ENCODE results near the gene SAPCD2.

The SAPCD2 gene

DNA sequence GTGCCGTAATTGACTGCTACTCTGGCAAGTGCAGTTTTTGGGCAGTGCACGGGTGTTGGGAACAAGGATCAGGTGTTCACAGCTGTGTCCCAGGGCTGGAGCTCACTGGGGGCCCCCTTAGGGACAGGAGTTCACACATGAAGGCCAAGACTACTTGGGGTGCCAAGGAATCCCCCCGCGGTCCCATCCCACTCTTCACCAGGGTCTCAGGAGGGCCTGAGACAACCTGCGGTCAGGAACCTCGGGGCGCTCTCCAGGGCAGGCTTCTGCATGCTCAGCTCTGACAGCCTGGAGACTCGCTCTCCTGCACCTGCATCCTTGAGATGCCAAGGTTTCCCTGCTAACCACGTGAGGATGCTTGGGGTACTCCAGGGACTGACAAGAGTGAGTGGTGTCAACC is 14.2 kb upstream of the SAPCD2 start:
- Histone ChIP-seq H3K4me3 (ENCODE audit: low read length) (no peak overlapping the region), H3K27me3 (ENCODE audit: control insufficient read depth, insufficient read depth, low read length) (no peaks in the 10 kb centered on the region), H3K9me3 (ENCODE audit: control insufficient read depth, low read length) (no peaks in the 10 kb centered on the region), H3K9ac (ENCODE audit: low read length) (no peak overlapping the region), H3K4me1 (ENCODE audit: control insufficient read depth, insufficient read depth, low read length) (peaks cover 34% of the 10 kb centered on the region), H3K36me3 (ENCODE audit: control insufficient read depth, insufficient read depth, low read length) (no peaks in the 10 kb centered on the region)

DNA sequence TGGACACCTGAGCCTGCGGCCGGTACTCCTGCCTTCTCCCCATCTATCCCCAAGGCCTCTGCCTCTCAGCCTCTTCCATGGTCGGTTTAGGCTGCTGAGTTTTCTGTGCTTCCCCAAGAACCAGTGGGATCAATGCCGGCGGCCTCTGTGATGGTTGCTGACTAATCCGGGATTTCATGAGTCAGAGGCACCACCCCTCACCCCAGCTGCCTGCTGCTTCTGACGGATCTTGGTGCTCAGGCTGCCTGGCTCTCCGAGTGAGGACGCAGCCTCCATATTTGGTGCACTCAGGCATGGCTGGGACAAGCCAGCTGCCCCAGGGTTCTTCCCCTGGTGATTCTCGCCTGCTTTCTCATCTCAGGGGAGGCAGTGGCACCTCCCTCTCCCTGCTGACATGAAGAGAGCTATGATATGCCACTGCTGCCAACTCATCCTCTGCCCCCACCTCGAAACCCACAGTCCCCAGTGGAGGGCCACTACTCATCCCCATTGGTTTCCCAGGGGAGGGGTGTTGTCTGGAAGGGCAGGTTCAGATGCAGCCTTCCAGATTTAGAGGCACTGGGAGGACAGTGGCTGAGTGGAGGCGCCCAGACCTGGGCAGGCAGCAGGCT is 13.1 kb upstream of the SAPCD2 start:
- Histone ChIP-seq H3K27me3 (ENCODE audit: control insufficient read depth, insufficient read depth, low read length) (no peaks in the 10 kb centered on the region), H3K36me3 (ENCODE audit: control insufficient read depth, insufficient read depth, low read length) (no peaks in the 10 kb centered on the region), H3K4me3 (ENCODE audit: low read length) (no peak overlapping the region), H3K9me3 (ENCODE audit: control insufficient read depth, low read length) (no peaks in the 10 kb centered on the region), H3K9ac (ENCODE audit: low read length) (peak overlapping the region; percentile 1), H3K4me1 (ENCODE audit: control insufficient read depth, insufficient read depth, low read length) (peaks cover 41% of the 10 kb centered on the region)

DNA sequence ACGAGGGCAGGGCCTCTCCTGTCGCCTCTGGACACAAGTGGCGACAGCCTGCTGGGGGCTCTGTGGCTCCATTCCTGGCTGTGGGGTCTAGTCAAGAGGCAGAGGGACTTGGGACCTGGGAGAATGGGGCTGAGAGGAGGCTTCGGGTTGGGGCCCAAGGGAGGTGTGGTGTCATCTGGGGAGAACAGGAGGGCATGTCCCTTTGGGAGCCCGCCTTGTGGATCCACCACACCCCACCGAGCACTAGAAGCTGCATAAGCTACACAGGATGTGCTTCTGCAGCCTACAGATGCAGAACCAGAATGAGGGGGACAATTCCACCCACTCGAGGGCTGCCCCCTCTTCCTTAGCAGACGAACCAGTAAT is 12.6 kb upstream of the SAPCD2 start:
- H3K9me3 ChIP-seq (ENCODE audit: control insufficient read depth, low read length), result no peaks in the 10 kb centered on the region
- H3K4me3 ChIP-seq (ENCODE audit: low read length), result no peak overlapping the region
- no peaks in the 10 kb centered on the region for H3K27me3 ChIP-seq (ENCODE audit: control insufficient read depth, insufficient read depth, low read length)
- H3K4me1 ChIP-seq (ENCODE audit: control insufficient read depth, insufficient read depth, low read length), result peaks cover 46% of the 10 kb centered on the region
- H3K36me3 ChIP-seq (ENCODE audit: control insufficient read depth, insufficient read depth, low read length), result no peaks in the 10 kb centered on the region
- H3K9ac ChIP-seq (ENCODE audit: low read length), result no peak overlapping the region

GRCh38 chr9:137082222-137082924 is 12.0 kb upstream of the SAPCD2 start:
- peaks cover 48% of the 10 kb centered on the region for H3K4me1 ChIP-seq (ENCODE audit: control insufficient read depth, insufficient read depth, low read length)
- H3K27me3 ChIP-seq (ENCODE audit: control insufficient read depth, insufficient read depth, low read length), result no peaks in the 10 kb centered on the region
- H3K9ac ChIP-seq (ENCODE audit: low read length), result no peak overlapping the region
- H3K4me3 ChIP-seq (ENCODE audit: low read length), result no peak overlapping the region
- H3K36me3 ChIP-seq (ENCODE audit: control insufficient read depth, insufficient read depth, low read length), result no peaks in the 10 kb centered on the region
- H3K9me3 ChIP-seq (ENCODE audit: control insufficient read depth, low read length), result no peaks in the 10 kb centered on the region

DNA sequence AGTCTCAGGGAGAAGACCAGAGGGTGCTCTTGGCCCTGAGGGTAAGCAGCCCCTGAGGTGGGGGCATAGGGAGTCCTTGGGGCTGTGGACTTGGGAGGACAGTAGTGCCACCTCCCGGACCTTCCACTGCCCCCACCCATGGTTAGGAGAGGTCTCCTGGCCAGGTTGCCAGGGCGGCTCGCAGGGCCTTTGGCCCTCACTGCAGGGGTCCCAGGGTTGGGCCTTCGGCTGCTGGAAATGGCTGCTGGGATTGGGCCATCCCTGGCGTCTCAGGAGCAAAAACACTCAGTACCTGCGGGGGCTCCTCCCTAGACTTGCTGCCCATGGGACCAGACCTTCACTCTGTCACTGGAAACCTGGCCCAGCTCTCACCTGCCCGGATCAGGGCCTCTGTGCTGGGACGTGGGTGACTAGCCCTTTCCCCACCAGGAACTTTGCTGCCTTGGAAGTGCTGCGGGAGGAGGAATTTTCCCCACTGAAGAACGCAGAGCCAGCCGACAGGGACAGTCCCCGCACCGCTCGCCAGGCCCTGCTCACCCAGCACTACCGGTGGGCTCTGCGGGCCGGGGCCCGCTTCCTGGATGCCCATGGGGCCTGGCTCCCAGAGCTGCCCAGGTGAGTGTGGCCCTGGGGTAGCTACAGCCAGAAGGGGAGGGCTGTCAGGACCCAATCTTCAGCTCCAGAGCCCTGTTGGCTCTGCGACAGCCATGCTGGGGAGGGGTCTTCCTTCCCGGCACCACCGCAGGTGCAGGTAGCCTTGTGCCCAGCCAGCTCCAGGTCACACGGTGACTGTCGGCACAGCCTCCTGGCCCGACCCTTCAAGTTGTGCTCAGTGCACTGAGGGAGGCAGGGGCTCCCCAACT is 10.1 kb upstream of the SAPCD2 start:
- Histone ChIP-seq H3K36me3 (ENCODE audit: control insufficient read depth, insufficient read depth, low read length) (no peaks in the 10 kb centered on the region), H3K9me3 (ENCODE audit: control insufficient read depth, low read length) (no peaks in the 10 kb centered on the region), H3K4me3 (ENCODE audit: low read length) (no peak overlapping the region), H3K4me1 (ENCODE audit: control insufficient read depth, insufficient read depth, low read length) (peaks cover 45% of the 10 kb centered on the region), H3K27me3 (ENCODE audit: control insufficient read depth, insufficient read depth, low read length) (no peaks in the 10 kb centered on the region), H3K9ac (ENCODE audit: low read length) (no peak overlapping the region)

- Histone ChIP-seq H3K9me3 (ENCODE audit: control insufficient read depth, low read length) (no peaks in the 10 kb centered on the region), H3K9ac (ENCODE audit: low read length) (no peak overlapping the region), H3K4me3 (ENCODE audit: low read length) (no peak overlapping the region), H3K4me1 (ENCODE audit: control insufficient read depth, insufficient read depth, low read length) (peaks cover 41% of the 10 kb centered on the region), H3K27me3 (ENCODE audit: control insufficient read depth, insufficient read depth, low read length) (no peaks in the 10 kb centered on the region), H3K36me3 (ENCODE audit: control insufficient read depth, insufficient read depth, low read length) (no peaks in the 10 kb centered on the region)
These were observed 9.0 kb upstream of the SAPCD2 start for GRCh38 chr9:137079401-137079787.

DNA sequence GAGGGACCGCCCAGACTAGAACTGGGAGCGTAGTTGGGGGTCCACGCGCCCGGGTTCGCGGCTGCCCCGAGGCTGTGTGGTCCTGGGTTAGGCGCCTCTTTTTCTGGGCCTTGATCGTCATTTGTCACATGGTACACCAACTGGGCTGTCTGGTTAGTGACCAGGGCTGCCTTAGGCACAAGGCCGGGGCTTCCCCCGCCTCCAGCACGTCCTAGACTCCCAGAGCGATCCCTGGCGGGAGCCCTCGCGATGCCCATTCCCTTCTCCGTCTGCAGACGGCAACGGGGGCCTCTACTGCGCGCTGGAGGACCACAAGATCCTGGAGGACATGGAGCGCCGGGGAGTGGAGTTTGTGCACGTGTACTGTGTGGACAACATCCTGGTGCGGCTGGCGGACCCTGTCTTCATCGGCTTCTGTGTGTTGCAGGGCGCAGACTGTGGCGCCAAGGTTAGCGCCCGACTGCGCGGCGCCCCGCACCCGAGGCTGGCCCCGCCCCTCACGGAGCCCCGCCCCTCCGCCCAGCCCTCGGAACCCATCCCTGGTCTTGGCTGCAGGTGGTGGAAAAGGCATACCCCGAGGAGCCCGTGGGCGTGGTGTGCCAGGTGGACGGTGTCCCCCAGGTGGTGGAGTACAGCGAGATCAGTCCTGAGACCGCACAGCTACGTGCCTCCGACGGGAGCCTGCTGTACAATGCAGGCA is 8.5 kb upstream of the SAPCD2 start:
- Histone ChIP-seq H3K36me3 (ENCODE audit: control insufficient read depth, insufficient read depth, low read length) (no peaks in the 10 kb centered on the region), H3K4me3 (ENCODE audit: low read length) (no peak overlapping the region), H3K9me3 (ENCODE audit: control insufficient read depth, low read length) (no peaks in the 10 kb centered on the region), H3K27me3 (ENCODE audit: control insufficient read depth, insufficient read depth, low read length) (no peaks in the 10 kb centered on the region), H3K4me1 (ENCODE audit: control insufficient read depth, insufficient read depth, low read length) (peaks cover 40% of the 10 kb centered on the region), H3K9ac (ENCODE audit: low read length) (no peak overlapping the region)

DNA sequence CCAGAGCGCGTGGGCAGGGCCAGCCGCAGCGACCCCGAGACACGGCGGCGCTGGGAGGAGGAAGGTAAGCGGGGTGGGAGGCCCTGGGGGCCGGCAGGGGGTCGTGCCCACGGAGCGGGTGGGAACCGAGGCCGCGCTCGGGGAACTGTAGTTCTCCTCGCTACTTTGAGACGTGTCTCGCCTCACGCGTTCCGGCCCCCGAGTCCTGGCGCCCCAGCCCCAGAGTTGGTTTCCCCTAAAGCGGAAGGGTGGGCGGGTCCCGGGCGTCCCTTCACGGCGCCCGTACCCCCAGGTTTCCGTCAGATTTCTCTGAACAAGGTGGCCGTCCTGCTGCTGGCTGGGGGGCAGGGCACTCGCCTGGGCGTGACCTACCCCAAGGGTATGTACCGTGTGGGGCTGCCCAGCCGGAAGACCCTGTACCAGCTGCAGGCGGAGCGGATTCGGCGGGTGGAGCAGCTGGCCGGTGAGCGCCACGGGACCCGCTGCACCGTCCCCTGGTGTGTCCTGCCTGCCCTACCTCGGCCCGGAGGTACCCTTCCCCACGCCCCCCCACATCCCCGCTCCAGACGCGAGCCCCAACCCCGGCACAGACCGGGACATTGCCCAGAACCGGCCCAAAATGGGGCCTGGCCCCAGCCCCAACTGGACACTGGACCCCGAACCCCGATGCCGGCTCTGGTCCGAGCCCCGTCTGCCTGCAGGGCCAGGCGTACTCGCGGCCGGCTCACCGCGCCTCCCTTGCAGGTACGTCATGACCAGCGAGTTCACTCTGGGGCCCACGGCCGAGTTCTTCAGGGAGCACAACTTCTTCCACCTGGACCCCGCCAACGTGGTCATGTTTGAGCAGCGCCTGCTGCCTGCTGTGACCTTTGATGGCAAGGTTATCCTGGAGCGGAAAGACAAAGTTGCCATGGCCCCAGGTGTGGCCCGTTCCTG is 7.7 kb upstream of the SAPCD2 start:
- no peak overlapping the region for H3K4me3 ChIP-seq (ENCODE audit: low read length)
- peaks cover 34% of the 10 kb centered on the region for H3K4me1 ChIP-seq (ENCODE audit: control insufficient read depth, insufficient read depth, low read length)
- H3K27me3 ChIP-seq (ENCODE audit: control insufficient read depth, insufficient read depth, low read length), result no peaks in the 10 kb centered on the region
- H3K36me3 ChIP-seq (ENCODE audit: control insufficient read depth, insufficient read depth, low read length), result no peaks in the 10 kb centered on the region
- H3K9ac ChIP-seq (ENCODE audit: low read length), result peak overlapping the region; percentile 34
- no peaks in the 10 kb centered on the region for H3K9me3 ChIP-seq (ENCODE audit: control insufficient read depth, low read length)

DNA sequence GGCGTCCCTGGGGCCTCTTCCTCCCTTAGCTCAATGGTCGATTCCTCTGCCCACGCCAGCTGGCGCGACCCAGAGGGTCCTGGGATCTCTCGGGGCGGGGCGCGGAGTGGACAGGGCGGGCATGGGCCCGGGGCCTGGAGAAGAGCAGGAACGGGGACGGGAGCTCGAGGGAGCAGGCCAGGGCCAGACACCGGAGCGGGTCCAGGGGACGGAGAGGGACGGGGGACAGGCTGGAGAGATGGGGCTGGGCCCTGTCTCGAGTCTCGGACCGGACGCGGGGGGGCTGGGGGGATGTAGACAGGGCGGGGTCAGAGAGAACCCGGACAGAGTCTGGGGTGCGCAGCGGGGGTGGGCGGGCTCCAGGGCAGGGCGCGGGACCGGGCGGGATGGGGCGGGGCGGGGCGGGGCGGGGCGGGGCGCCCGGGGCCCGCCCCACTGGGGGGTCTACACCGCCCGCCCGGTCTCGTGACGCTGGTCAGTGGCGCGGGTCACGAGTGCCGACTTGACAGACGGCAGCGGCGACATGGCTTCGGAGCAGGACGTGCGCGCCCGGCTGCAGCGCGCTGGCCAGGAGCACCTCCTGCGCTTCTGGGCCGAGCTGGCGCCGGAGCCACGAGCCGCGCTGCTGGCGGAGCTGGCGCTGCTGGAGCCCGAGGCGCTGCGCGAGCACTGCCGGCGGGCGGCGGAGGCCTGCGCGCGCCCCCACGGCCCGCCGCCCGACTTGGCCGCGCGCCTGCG is 6.8 kb upstream of the SAPCD2 start, which contains the start of gene UAP1L1:
Gene UAP1L1, plus strand, starts transcription at position 508 of the 738 bp plus-strand sequence. Its CDS starts 16 bp downstream, at position 524.
- peak within 1 kb of the TSS; percentile 34 for H3K9ac ChIP-seq (ENCODE audit: low read length)
- H3K4me1 ChIP-seq (ENCODE audit: control insufficient read depth, insufficient read depth, low read length), result peaks cover 33% of the 10 kb centered on the region
- no peaks in the 10 kb centered on the region for H3K9me3 ChIP-seq (ENCODE audit: control insufficient read depth, low read length)
- no peaks in the 10 kb centered on the region for H3K27me3 ChIP-seq (ENCODE audit: control insufficient read depth, insufficient read depth, low read length)
- H3K4me3 ChIP-seq (ENCODE audit: low read length), result no peak within 1 kb of the TSS
- H3K36me3 ChIP-seq (ENCODE audit: control insufficient read depth, insufficient read depth, low read length), result no peaks in the 10 kb centered on the region

DNA sequence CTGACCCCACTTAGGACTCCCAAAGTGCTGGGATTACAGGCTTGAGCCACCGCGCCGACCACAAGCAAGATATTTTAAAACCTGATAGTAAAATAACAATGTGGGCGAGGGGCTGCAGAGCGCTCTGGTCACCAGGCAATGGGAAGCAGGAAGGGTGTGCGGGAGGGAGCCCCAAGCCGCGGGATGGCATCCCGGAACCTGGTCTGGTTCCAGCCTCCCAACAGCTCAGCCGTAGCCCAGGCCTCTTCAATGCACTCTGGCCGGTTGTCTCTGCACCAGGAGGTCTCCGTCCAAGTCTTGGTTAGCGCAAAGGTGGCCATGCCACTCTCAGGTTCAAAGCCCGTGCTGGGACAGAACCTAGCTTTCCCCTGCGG is 6.3 kb upstream of the SAPCD2 start:
- Histone ChIP-seq H3K9ac (ENCODE audit: low read length) (peak overlapping the region; percentile 12), H3K36me3 (ENCODE audit: control insufficient read depth, insufficient read depth, low read length) (no peaks in the 10 kb centered on the region), H3K4me3 (ENCODE audit: low read length) (no peak overlapping the region), H3K27me3 (ENCODE audit: control insufficient read depth, insufficient read depth, low read length) (no peaks in the 10 kb centered on the region), H3K4me1 (ENCODE audit: control insufficient read depth, insufficient read depth, low read length) (peaks cover 33% of the 10 kb centered on the region), H3K9me3 (ENCODE audit: control insufficient read depth, low read length) (no peaks in the 10 kb centered on the region)
